Stimulated activated CD4-positive, alpha-beta T cell treated with anti-CD3 and anti-CD28 coated beads, Interleukin-2, amount 100 ng/mL, for 24 hours (primary cell): ENCODE results near the gene STAT6.
A peak's percentile ranks its signal among the peaks of the same experiment; 100 is the strongest.

ENCODE experiments used
- DNase-seq, 2 donors: peaks; one replicate each; pipeline ENCODE4 v3.0.0-alpha.2; 2020

The STAT6 gene

GRCh38 chr12:57098546-57098945, 12.6 kb downstream of the STAT6 start:
- DNase-seq = no peak

- no peak for DNase-seq
Measured at GRCh38 chr12:57097554-57097835, 13.7 kb downstream of the STAT6 start.

GRCh38 chr12:57096748-57097553, 14.2 kb downstream of the STAT6 start:
- DNase-seq = no peak

GRCh38 chr12:57096099-57096572, 15.0 kb downstream of the STAT6 start:
- DNase-seq = no peak

GRCh38 chr12:57095440-57095839, 15.7 kb downstream of the STAT6 start:
- DNase-seq = no peak

GRCh38 chr12:57094208-57095160, 16.7 kb downstream of the STAT6 start:
- DNase-seq = no peak

- DNase-seq = peak; percentile 75 to 80
Measured at GRCh38 chr12:57093415-57094207, 17.6 kb downstream of the STAT6 start.

GRCh38 chr12:57092876-57093414, 18.2 kb downstream of the STAT6 start:
- no peak for DNase-seq

- DNase-seq = no peak
Measured at GRCh38 chr12:57092529-57092862, 18.7 kb downstream of the STAT6 start.

- no peak for DNase-seq
Measured at GRCh38 chr12:57091638-57092528, 19.3 kb downstream of the STAT6 start.

GRCh38 chr12:57090924-57091637, 20.1 kb downstream of the STAT6 start:
- DNase-seq = no peak

- DNase-seq = no peak
Measured at GRCh38 chr12:57090490-57090889, 20.7 kb downstream of the STAT6 start.

GRCh38 chr12:57089271-57090245, 21.6 kb downstream of the STAT6 start:
- DNase-seq = peak; percentile 65 to 69

GRCh38 chr12:57088354-57089270, 22.6 kb downstream of the STAT6 start, which contains the start of gene NAB2:
NAB2 (plus strand) TSS chr12:57089114; CDS start chr12:57089272, 158 bp downstream.
- peak; percentile 82 to 93 for DNase-seq

- DNase-seq = peak; percentile 81 to 88
Measured at GRCh38 chr12:57087691-57088353, 23.3 kb downstream of the STAT6 start.

GRCh38 chr12:57087010-57087690, 24.0 kb downstream of the STAT6 start:
- peak; percentile 91 to 94 for DNase-seq

GRCh38 chr12:57086493-57087009, 24.6 kb downstream of the STAT6 start:
- DNase-seq = peak; percentile 63 to 69
